ENCODE measurements around the gene NAP1L4. TPM values are rescaled to one million over a fixed set of nuclear protein-coding genes. Genes with fewer than 3 reads are reported as not detected.
A peak's percentile ranks its signal among the peaks of the same experiment; 100 is the strongest.

The NAP1L4 gene
- total and polyA plus RNA-seq, 2 of the 4 experiments (the other 2 are of a cell fraction): 71.5 to 80.7 TPM

GRCh38 chr11:2989006-2989405, 3.1 kb downstream of the NAP1L4 start:
- Histone ChIP-seq H3K4ac (ENCODE audit: low read depth, low read length) (no peak overlapping the region), H3K9me3 (ENCODE audit: control insufficient read depth, insufficient read depth, low read length) (no peaks in the 10 kb centered on the region), H3K9ac (ENCODE audit: low read depth, low read length) (peak overlapping the region; percentile 46; the same call in 1 of the 2 replicates), H4K8ac (ENCODE audit: low read depth in 2 of 2, low read length in 2 of 2) (no peak overlapping the region), H4K91ac (ENCODE audit: insufficient read depth, low read depth, low read length) (no peak overlapping the region), H2BK20ac (ENCODE audit: low read depth, low read length) (no peak overlapping the region), H2BK5ac (ENCODE audit: low read depth, low read length, poor library complexity, severe bottlenecking) (peak overlapping the region; percentile 4), H3K36me3 (ENCODE audit: control insufficient read depth, insufficient read depth, low read length) (peaks cover 4% of the 10 kb centered on the region), H3K9me1 (ENCODE audit: insufficient read depth, low read length) (0 out of 2 replicates have a peak, but pooled peaks cover 6% of the 10 kb centered on the region), H3K27ac (ENCODE audit: insufficient read depth, low read length) (peak overlapping the region; percentile 28; the same call in 1 of the 2 replicates), H3K4me2 (ENCODE audit: low read depth, low read length) (peak overlapping the region; percentile 88), H3K79me1 (ENCODE audit: low read depth in 1 of 2, low read length in 2 of 2) (peaks cover 0 to 18% of the 10 kb centered on the region in 2 experiments; a peak in 2 of 4 replicates), H2AK9ac (replicated peaks; ENCODE audit: low read depth, low read length, poor library complexity) (no peak overlapping the region), H3K18ac (ENCODE audit: low read depth, low read length) (no peak overlapping the region), H4K5ac (ENCODE audit: low read depth, low read length) (no peak overlapping the region), H2AFZ (replicated peaks; ENCODE audit: low read length, poor library complexity) (no peak overlapping the region), H3K23ac (ENCODE audit: low read depth, low read length) (peak overlapping the region; percentile 46), H3K4me3 (ENCODE audit: insufficient read depth, low read depth, low read length) (peak overlapping the region; percentile 9; the same call in 1 of the 2 replicates), H2AK5ac (ENCODE audit: low read depth, low read length) (no peak overlapping the region), H4K20me1 (ENCODE audit: insufficient read depth, low read length) (peaks cover 69% of the 10 kb centered on the region), H3K27me3 (ENCODE audit: control insufficient read depth, insufficient read depth, low read length) (no peaks in the 10 kb centered on the region), H3K56ac (ENCODE audit: extremely low read depth, insufficient read depth, low read length) (no peak overlapping the region), H3K4me1 (ENCODE audit: control insufficient read depth, insufficient read depth, low read length) (peaks cover 10% of the 10 kb centered on the region), H2BK120ac (ENCODE audit: low read depth, low read length) (no peak overlapping the region), H3K14ac (replicated peaks; ENCODE audit: low read depth, low read length) (no peak overlapping the region), H2BK15ac (ENCODE audit: low read depth, low read length) (no peak overlapping the region)
- TF ChIP-seq FOS (IDR thresholded peaks at IDR 0.05; ENCODE audit: low read depth, low read length) (no peak), RFX5 (IDR thresholded peaks at IDR 0.05; ENCODE audit: low read depth, low read length) (no peak), POLR2A (IDR thresholded peaks at IDR 0.05; ENCODE audit: low read depth, low read length) (no peak)
- intact Hi-C loops (cut with micrococcal nuclease): no loop called here
- 30% methylated on average over 4 of the region's 4 CpGs; no CpG with 5 or more reads in 1 of the 2 experiments for WGBS, 2 experiments (ENCODE audit: extremely low coverage in 2 of 2, insufficient read length in 1 of 2)
- DNase-seq (peak; percentile 33), ATAC-seq (ENCODE audit: low read depth) (no peak)
- dilution Hi-C loops (cut with HindIII; ENCODE audit: low sequenced_read_pairs, unreplicated experiment): no loop called here
- no TSS peak for BruUV-seq (replicated peaks)
- CTCF ChIA-PET: interaction anchor here (0.6 to 1.1 kb wide), 2 partner anchors 14 to 35 kb away, joined by 3 to 4 read pairs; no protein-coding TSS in a partner anchor
- POLR2A ChIA-PET (ENCODE audit: unreplicated experiment): no interaction called here
- in situ Hi-C loops (cut with MboI; ENCODE audit: low sequenced_read_pairs): no loop called here

Measured in IMR-90 (cell line).